Spleen (tissue), 11 donors: ENCODE data around the gene OXCT1. TPM values are rescaled to one million over a fixed set of nuclear protein-coding genes. Genes with fewer than 3 reads are reported as not detected.

Source experiments
- DNase-seq: peaks from one replicate; pipeline ENCODE4 v3.0.0-alpha.2; 2020
- H3K27ac ChIP-seq, 8 donors: fragments of 200-600 bp; sonication (generic) in 7 of 8; 1 replicate in 4 of 8; 2 replicates in 4 of 8; pipeline versions ENCODE4 v1.5.0 to v1.8.0; 2016 to 2021; ENCODE audit warnings: inconsistent platforms in 4 of 8, mild to moderate bottlenecking in 4 of 8, moderate library complexity in 1 of 8
- H3K27me3 ChIP-seq, 7 donors: fragments of 200-600 bp; sonication (generic) in 6 of 7; replicated peaks in 1 of 7; 1 replicate in 4 of 7; 2 replicates in 3 of 7; pipeline versions ENCODE4 v1.5.0 to v1.8.0; 2016 to 2021; ENCODE audit warnings: inconsistent platforms in 3 of 7, mild to moderate bottlenecking in 1 of 7
- H3K36me3 ChIP-seq, 6 donors: fragments of 200-600 bp; sonication (generic) in 5 of 6; 1 replicate in 4 of 6; 2 replicates in 2 of 6; pipeline versions ENCODE4 v1.5.0 to v1.8.0; 2016 to 2021; ENCODE audit warnings: inconsistent platforms in 2 of 6
- H3K4me1 ChIP-seq, 6 donors: fragments of 200-600 bp; sonication (generic) in 5 of 6; 1 replicate in 3 of 6; 2 replicates in 3 of 6; pipeline versions ENCODE4 v1.5.0 to v1.8.0; 2016 to 2021; ENCODE audit warnings: inconsistent platforms in 3 of 6
- H3K4me3 ChIP-seq, 8 donors: fragments of 200-600 bp; sonication (generic) in 7 of 8; 1 replicate in 4 of 8; 2 replicates in 4 of 8; pipeline versions ENCODE4 v1.5.0 to v1.8.0; 2016 to 2021; ENCODE audit warnings: inconsistent platforms in 4 of 8, mild to moderate bottlenecking in 4 of 8, moderate library complexity in 2 of 8
- H3K9me3 ChIP-seq, 8 donors: fragments of 200-600 bp; sonication (generic) in 7 of 8; 1 replicate in 4 of 8; 2 replicates in 4 of 8; pipeline versions ENCODE4 v1.5.0 to v1.8.0; 2016 to 2021; ENCODE audit warnings: inconsistent platforms in 4 of 8
- POLR2A ChIP-seq, 3 donors: fragments of 450-650 bp; IDR thresholded peaks; one replicate each; pipeline ENCODE4 v1.5.1; 2017; ENCODE audit warnings: antibody characterized with exemption in 3 of 3, mild to moderate bottlenecking in 1 of 3
- POLR2AphosphoS5 ChIP-seq, 3 donors: sonication (generic); formaldehyde crosslinking; IDR thresholded peaks; one replicate each; pipeline ENCODE4 v1.5.1; 2017; ENCODE audit warnings: antibody characterized with exemption in 3 of 3
- WGBS, 5 donors: extraction: QIAGEN DNeasy Blood & Tissue Kit in 3 of 5; methylation state at CpG; one replicate each; pipeline versions ENCODE4 v1.1.5 to v1.1.7; 2013 to 2018; 5-methylcytosine and 5-hydroxymethylcytosine counted together
- intact Hi-C: fragments of 100-400 bp; cut with DNase I; formaldehyde crosslinking; loops from one replicate; pipeline ENCODE4 v1.15.0; 2023; ENCODE audit warnings: low total_unique reads
- polyA plus RNA-seq, 3 donors: library from polyadenylated mRNA; stranded (reverse); fragments of 200-250 nt; gene quantifications; one replicate each; pipeline ENCODE4 v1.2.1, GENCODE V29; 2013
- total RNA-seq, 7 donors: library from RNA; depleted of rRNA in 3 of 7; stranded (reverse); fragments of >200 nt in 3 of 7; fragmentation: NEBNext Ultra II Directional in 4 of 7; extraction: Animal tissue kit (Norgen Biotek cat#: 25700) in 4 of 7; gene quantifications; one replicate each; pipeline versions ENCODE4 v1.1.0 to v1.2.1, GENCODE V29; 2016 to 2021
- TF ChIP-seq, protein P1 (sequence below), 11 experiments: fragments of 200-600 bp in 7 of 11; fragments of 450-650 bp in 4 of 11; sonication (generic) in 4 of 11; IDR thresholded peaks in 8 of 11; conservative IDR thresholded peaks in 3 of 11; 1 replicate in 7 of 11; 2 replicates in 4 of 11; pipeline versions ENCODE4 v1.4.0 to v1.8.0; 2016 to 2021; ENCODE audit warnings: antibody characterized with exemption in 11 of 11, inconsistent platforms in 4 of 11, mild to moderate bottlenecking in 1 of 11
- donor health status: healthy with polysubstance abuse.
- donor health status: DM: no; HTN: no; CAD: no; lungs with moderate emphysema.
- donor health status: DM: no; HTN: no; CAD: no.
- donor health status: Bipolar disorder and iron deficiency.
- donor health status: healthy.
- donor health status: DM: no; HTN: no; CAD: no.
- donor health status: DM: yes; HTN: yes; CAD: no.

The OXCT1 gene
- total and polyA plus RNA-seq, 10 donors: 7.0 to 16.7 (median 13.5) TPM

DNA sequence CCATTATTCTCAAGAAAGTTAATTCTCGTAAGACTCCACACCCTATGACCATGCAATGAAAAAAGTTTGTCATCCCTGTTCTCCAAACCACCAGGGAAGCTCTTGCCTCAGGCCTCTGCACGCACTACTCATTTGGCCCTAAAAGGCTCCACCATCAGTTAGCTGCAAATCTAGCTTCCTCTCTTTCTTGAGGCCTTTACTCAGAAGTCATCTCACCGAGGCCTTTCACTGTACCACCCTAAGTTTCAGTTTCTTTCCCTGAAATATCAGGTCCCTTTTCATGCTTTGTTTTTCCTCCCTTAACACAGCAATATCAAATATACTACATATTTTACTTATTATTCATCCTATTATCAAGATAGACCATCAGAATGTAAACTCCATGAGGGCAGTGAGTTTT is 39.1 kb downstream of the OXCT1 start:
- Histone ChIP-seq H3K36me3 (peaks cover 0 to 70% (median 15%) of the 10 kb centered on the region in 6 donors), H3K27ac (no peak overlapping the region), H3K4me3 (no peak overlapping the region), H3K9me3 (no peaks in the 10 kb centered on the region), H3K4me1 (no peaks in the 10 kb centered on the region), H3K27me3 (no peaks in the 10 kb centered on the region)
- 84 to 89% (median 86%) methylated on average over 3 of the region's 3 CpGs for WGBS, 5 donors
- TF ChIP-seq, protein P1, sequence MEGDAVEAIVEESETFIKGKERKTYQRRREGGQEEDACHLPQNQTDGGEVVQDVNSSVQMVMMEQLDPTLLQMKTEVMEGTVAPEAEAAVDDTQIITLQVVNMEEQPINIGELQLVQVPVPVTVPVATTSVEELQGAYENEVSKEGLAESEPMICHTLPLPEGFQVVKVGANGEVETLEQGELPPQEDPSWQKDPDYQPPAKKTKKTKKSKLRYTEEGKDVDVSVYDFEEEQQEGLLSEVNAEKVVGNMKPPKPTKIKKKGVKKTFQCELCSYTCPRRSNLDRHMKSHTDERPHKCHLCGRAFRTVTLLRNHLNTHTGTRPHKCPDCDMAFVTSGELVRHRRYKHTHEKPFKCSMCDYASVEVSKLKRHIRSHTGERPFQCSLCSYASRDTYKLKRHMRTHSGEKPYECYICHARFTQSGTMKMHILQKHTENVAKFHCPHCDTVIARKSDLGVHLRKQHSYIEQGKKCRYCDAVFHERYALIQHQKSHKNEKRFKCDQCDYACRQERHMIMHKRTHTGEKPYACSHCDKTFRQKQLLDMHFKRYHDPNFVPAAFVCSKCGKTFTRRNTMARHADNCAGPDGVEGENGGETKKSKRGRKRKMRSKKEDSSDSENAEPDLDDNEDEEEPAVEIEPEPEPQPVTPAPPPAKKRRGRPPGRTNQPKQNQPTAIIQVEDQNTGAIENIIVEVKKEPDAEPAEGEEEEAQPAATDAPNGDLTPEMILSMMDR (IDR thresholded peaks at IDR 0.05 in 8 of 11, conservative IDR thresholded peaks at IDR 0.05 in 3 of 11): no peak
- TF ChIP-seq POLR2AphosphoS5 (IDR thresholded peaks at IDR 0.05): no peak
- no peak for TF ChIP-seq POLR2A (IDR thresholded peaks at IDR 0.05)
- DNase-seq: no peak
- intact Hi-C loops: no loop called here

DNA sequence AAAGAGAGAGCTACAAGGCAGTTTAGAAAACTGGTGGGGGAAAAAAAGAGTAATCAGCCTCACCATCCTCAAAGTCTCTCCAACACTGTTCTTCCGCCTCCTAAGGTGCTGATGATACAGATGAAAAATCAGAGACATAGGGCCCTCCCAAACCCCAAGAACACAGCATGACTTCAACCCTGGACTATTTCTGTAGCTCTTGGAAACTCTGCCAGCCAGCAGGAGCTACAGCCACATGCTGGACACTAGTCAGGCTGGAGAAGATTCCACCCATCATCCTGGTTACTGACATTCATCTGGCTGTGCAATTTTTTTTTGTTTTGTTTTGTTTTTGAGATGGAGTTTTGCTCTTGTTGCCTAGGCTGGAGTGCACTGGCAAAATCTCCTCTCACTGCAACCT is 42.4 kb downstream of the OXCT1 start:
- 94 to 100% (median 100%) methylated on average over 1 of the region's 1 CpG for WGBS, 5 donors
- no peak overlapping the region for H3K27ac ChIP-seq
- H3K4me1 ChIP-seq: no peaks in the 10 kb centered on the region
- no peak for DNase-seq
- no peak overlapping the region for H3K4me3 ChIP-seq
- H3K27me3 ChIP-seq: no peaks in the 10 kb centered on the region
- intact Hi-C loops: no loop called here
- no peaks in the 10 kb centered on the region for H3K9me3 ChIP-seq
- H3K36me3 ChIP-seq: peaks cover 0 to 53% (median 9%) of the 10 kb centered on the region in 6 donors
- TF ChIP-seq, protein P1 (IDR thresholded peaks at IDR 0.05 in 8 of 11, conservative IDR thresholded peaks at IDR 0.05 in 3 of 11): no peak

DNA sequence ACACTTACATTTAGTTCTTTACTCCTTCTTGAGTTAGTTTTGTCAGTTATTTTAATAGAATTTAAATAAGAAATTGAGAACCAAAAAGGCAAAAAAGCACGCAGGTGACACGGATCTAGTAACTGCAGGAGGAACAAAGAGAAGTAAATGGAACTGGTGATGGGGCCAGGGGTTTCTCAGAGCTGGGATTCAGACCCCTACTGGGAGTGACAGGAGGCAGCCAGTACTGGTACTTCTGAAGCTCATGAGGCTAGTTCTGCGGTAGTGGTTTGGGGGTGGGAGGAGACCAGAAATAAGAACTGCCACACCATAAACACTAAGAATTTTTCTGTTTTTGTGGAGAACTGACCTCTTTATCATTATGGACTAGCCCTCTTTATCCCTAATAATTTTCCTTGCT is 48.2 kb downstream of the OXCT1 start:
- TF ChIP-seq, protein P1 (IDR thresholded peaks at IDR 0.05 in 8 of 11, conservative IDR thresholded peaks at IDR 0.05 in 3 of 11): no peak
- TF ChIP-seq POLR2AphosphoS5 (IDR thresholded peaks at IDR 0.05) (no peak), POLR2A (IDR thresholded peaks at IDR 0.05) (no peak)
- DNase-seq: no peak
- H3K36me3 ChIP-seq: peaks cover 0 to 16% (median 0%) of the 10 kb centered on the region in 6 donors
- H3K9me3 ChIP-seq: no peaks in the 10 kb centered on the region
- H3K4me3 ChIP-seq: no peak overlapping the region
- H3K27me3 ChIP-seq: no peaks in the 10 kb centered on the region
- no peaks in the 10 kb centered on the region for H3K4me1 ChIP-seq
- H3K27ac ChIP-seq: no peak overlapping the region
- intact Hi-C loops: no loop called here
- WGBS, 5 donors: 90 to 96% (median 92%) methylated on average over 3 of the region's 3 CpGs

DNA sequence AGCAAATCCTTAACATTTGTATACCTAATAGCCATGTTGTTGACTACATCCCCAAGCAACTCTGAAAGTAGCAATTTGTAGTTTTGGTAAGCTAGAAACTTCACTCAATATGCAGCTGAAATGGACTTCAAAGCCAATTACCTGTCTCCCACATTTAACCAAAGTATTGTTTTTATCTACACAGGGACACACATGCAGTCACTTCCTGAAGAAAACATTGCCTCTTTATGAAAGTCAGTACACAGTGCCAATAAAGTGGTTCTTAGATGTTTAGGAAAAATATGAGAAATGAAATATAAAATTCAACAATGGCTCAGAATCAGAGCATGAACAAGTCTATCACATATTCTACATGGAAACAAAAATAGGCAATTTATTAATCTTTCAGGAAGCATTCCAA is 49.2 kb downstream of the OXCT1 start:
- no peaks in the 10 kb centered on the region for H3K4me1 ChIP-seq
- intact Hi-C loops: no loop called here
- H3K9me3 ChIP-seq: no peaks in the 10 kb centered on the region
- H3K27ac ChIP-seq: no peak overlapping the region
- TF ChIP-seq, protein P1 (IDR thresholded peaks at IDR 0.05 in 8 of 11, conservative IDR thresholded peaks at IDR 0.05 in 3 of 11): no peak
- TF ChIP-seq POLR2AphosphoS5 (IDR thresholded peaks at IDR 0.05) (no peak), POLR2A (IDR thresholded peaks at IDR 0.05) (no peak)
- DNase-seq: no peak
- H3K27me3 ChIP-seq: no peaks in the 10 kb centered on the region
- no peak overlapping the region for H3K4me3 ChIP-seq
- H3K36me3 ChIP-seq: peaks cover 0 to 12% (median 0%) of the 10 kb centered on the region in 6 donors
